Right lobe of liver (tissue), 6 donors: ENCODE measurements around the gene TAF3. TPM values are rescaled to one million over a fixed set of nuclear protein-coding genes. Genes with fewer than 3 reads are reported as not detected.

Source experiments
- ATAC-seq, 4 donors: fragments of 200-7000 bp; cut with Tn5 transposase; one replicate each; pipeline ENCODE4 v1.9.1; 2020; ENCODE audit warnings: mild to moderate bottlenecking in 4 of 4, moderate library complexity in 4 of 4
- DNase-seq, 3 donors: peaks; one replicate each; pipeline ENCODE4 v3.0.0-alpha.2; 2020
- H3K27ac ChIP-seq, 3 donors: fragments of 200-600 bp; one replicate each; pipeline ENCODE4 v1.8.0; 2022
- H3K27me3 ChIP-seq, 2 donors: fragments of 200-600 bp; one replicate each; pipeline ENCODE4 v1.8.0; 2022
- H3K36me3 ChIP-seq, 4 donors: fragments of 200-600 bp; sonication (generic) in 1 of 4; one replicate each; pipeline versions ENCODE4 v1.5.1 to v1.8.0; 2017 to 2022; ENCODE audit warnings: control low read depth in 1 of 4
- H3K4me1 ChIP-seq, 4 donors: fragments of 200-600 bp; sonication (generic) in 1 of 4; one replicate each; pipeline versions ENCODE4 v1.5.1 to v1.8.0; 2017 to 2022; ENCODE audit warnings: control low read depth in 1 of 4
- H3K4me3 ChIP-seq, 3 donors: fragments of 200-600 bp; one replicate each; pipeline ENCODE4 v1.8.0; 2022
- H3K9me3 ChIP-seq, 4 donors: fragments of 200-600 bp; sonication (generic) in 1 of 4; one replicate each; pipeline versions ENCODE4 v1.5.1 to v1.8.0; 2017 to 2022; ENCODE audit warnings: control low read depth in 1 of 4
- CTCF ChIP-seq, 4 donors: fragments of 200-600 bp in 3 of 4; fragments of 450-650 bp in 1 of 4; IDR thresholded peaks; one replicate each; pipeline versions ENCODE4 v1.5.1 to v1.8.0; 2016 to 2022; ENCODE audit warnings: antibody characterized with exemption in 4 of 4, mild to moderate bottlenecking in 2 of 4
- POLR2A ChIP-seq: fragments of 450-650 bp; IDR thresholded peaks from one replicate; pipeline ENCODE4 v1.6.1; 2017; ENCODE audit warnings: antibody characterized with exemption, mild to moderate bottlenecking
- WGBS: methylation state at CpG from one replicate; pipeline ENCODE4 v1.1.6; 2018; ENCODE audit warnings: low coverage, low lambda C conversion rate; ENCODE audit not compliant: insufficient coverage; ENCODE audit errors: missing lambda C conversion rate; 5-methylcytosine and 5-hydroxymethylcytosine counted together
- intact Hi-C, 2 donors: fragments of 100-400 bp; cut with DNase I; formaldehyde crosslinking; loops; one replicate each; pipeline versions ENCODE4 v1.11.2 to v1.14.1; 2022
- total RNA-seq, 6 experiments: library from RNA; depleted of rRNA in 2 of 6; stranded (reverse); fragments of >200 nt in 2 of 6; fragmentation: NEBNext Ultra II Directional in 3 of 6; extraction: Animal tissue kit (Norgen Biotek cat#: 25700) in 3 of 6; gene quantifications; one replicate each; pipeline versions ENCODE4 v1.1.0 to v1.2.4, GENCODE V29; 2016 to 2023
- donor health status: DM: no; HTN: yes; CAD: no.
- donor health status: DM: no; HTN: no; CAD: no.
- donor health status: DM: no; HTN: no; CAD: no.
- donor health status: DM: no; HTN: yes; CAD: no.
- donor health status: DM: no; HTN: yes; CAD: no.

Gene TAF3
- total RNA-seq, 6 experiments from 2014 or later = 1.9 to 3.5 (median 3.0) TPM

DNA sequence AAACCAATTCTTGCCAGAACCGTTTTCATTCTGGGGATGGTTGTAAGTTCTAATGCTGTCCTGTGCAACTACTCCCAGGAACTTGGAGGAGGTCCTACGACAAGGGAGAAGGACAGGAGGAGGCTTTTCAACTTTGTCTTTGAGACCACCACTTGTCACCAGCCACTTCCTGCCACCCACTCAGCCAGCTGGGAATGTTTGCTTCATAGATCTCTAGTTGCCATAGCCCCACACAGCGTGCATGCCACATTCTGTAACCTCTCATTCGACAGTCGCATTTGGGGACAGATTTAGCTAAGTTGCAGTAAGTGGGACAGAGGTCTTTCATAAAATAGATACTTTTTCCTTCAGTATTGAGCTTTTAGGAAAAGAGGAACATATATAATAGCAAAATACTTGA is 78.0 kb downstream of the TAF3 start:
- no peak for DNase-seq
- WGBS = 88% methylated on average over 5 of the region's 5 CpGs
- Histone ChIP-seq H3K4me3 (no peak overlapping the region), H3K4me1 (peaks cover 0 to 10% (median 0%) of the 10 kb centered on the region in 4 donors), H3K27me3 (no peaks in the 10 kb centered on the region), H3K36me3 (no peaks in the 10 kb centered on the region), H3K9me3 (no peaks in the 10 kb centered on the region), H3K27ac (no peak overlapping the region)
- intact Hi-C loops = no loop called here
- TF ChIP-seq POLR2A (no peak), CTCF (IDR thresholded peaks at IDR 0.05) (no peak)
- no peak for ATAC-seq

DNA sequence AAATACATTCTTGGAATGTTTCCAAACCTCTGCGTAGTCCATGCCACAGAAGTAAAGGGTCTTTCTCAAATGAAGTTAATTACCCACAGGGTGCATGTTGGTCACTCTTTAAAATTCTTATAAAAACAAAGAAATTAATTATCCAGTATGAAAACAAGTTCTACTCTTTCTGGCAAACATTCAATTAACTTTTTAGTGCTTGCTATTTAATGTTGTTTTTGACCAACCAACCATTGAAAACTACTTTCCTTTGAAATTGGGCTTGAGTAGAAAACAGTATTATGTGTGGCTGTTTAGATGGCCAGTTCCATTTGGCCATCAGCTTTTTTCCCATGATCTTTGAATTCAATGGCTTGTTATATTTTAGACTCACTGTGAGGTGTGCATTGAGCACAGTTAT is 83.0 kb downstream of the TAF3 start:
- intact Hi-C loops = no loop called here
- Histone ChIP-seq H3K27ac (no peak overlapping the region), H3K4me3 (no peak overlapping the region), H3K27me3 (no peaks in the 10 kb centered on the region), H3K4me1 (peaks cover 0 to 4% (median 1%) of the 10 kb centered on the region in 4 donors), H3K36me3 (no peaks in the 10 kb centered on the region), H3K9me3 (no peaks in the 10 kb centered on the region)
- ATAC-seq = no peak
- no peak for TF ChIP-seq POLR2A
- TF ChIP-seq CTCF (IDR thresholded peaks at IDR 0.05) = no peak
- WGBS = 100% methylated on average over 1 of the region's 1 CpG
- no peak for DNase-seq

DNA sequence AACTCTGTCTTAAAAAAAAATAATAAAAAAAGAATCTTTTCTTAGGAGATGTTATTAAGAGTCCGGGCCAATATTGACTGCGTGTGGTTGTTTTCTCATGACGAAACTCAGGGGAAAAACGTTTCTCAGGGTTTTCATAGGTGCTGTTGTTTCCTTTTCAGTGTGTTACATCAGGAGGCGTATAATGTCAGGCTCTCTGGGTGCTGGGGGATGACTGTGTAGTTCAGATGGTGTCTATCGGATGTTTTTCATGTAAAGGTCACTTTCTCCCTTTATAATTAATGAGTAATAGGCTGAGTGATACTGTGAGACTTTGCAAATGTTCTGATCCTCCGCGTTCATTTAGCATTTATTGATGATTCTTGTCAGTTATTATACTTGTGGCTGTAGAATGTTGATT is 84.1 kb downstream of the TAF3 start:
- TF ChIP-seq POLR2A (no peak), CTCF (IDR thresholded peaks at IDR 0.05) (no peak)
- intact Hi-C loops = no loop called here
- H3K27ac ChIP-seq = no peak overlapping the region
- DNase-seq (no peak), ATAC-seq (no peak)
- WGBS = 80% methylated on average over 8 of the region's 8 CpGs
- no peaks in the 10 kb centered on the region for H3K9me3 ChIP-seq
- no peaks in the 10 kb centered on the region for H3K27me3 ChIP-seq
- H3K4me3 ChIP-seq = no peak overlapping the region
- H3K4me1 ChIP-seq = peaks cover 0 to 5% (median 2%) of the 10 kb centered on the region in 4 donors
- no peaks in the 10 kb centered on the region for H3K36me3 ChIP-seq

- TF ChIP-seq CTCF (IDR thresholded peaks at IDR 0.05) = no peak
- TF ChIP-seq POLR2A = no peak
- intact Hi-C loops = no loop called here
- Histone ChIP-seq H3K27ac (no peak overlapping the region), H3K4me1 (peaks cover 0 to 5% (median 2%) of the 10 kb centered on the region in 4 donors), H3K27me3 (no peaks in the 10 kb centered on the region), H3K9me3 (no peaks in the 10 kb centered on the region), H3K4me3 (no peak overlapping the region), H3K36me3 (no peaks in the 10 kb centered on the region)
- 89% methylated on average over 11 of the region's 12 CpGs for WGBS
- no peak for DNase-seq
- ATAC-seq = no peak
Observed at GRCh38 chr10:7903851-7904250, 85.5 kb downstream of the TAF3 start.

DNA sequence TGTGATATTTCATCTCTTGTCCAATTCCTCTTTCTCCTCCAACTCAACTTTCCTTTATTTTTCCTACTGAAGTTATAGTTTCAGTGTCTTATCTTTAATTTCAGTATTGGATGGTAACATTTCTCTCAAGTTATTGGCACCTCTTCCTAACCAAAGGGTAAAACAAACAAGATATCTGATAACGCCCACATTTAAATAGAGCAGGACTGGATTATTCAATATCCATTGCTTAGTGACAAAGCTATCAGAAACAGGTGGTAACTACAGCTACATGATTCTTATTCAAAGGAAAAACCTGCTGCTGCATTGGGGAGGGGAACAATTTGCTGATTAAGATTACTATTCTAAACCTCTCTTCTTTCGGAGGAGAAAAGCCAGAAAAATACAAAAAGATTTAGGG is 87.8 kb downstream of the TAF3 start:
- WGBS = 48% methylated on average over 2 of the region's 2 CpGs
- H3K36me3 ChIP-seq = no peaks in the 10 kb centered on the region
- no peak for DNase-seq
- H3K27ac ChIP-seq = no peak overlapping the region
- H3K4me1 ChIP-seq = peaks cover 0 to 5% (median 2%) of the 10 kb centered on the region in 4 donors
- no peaks in the 10 kb centered on the region for H3K27me3 ChIP-seq
- H3K9me3 ChIP-seq = no peaks in the 10 kb centered on the region
- TF ChIP-seq CTCF (IDR thresholded peaks at IDR 0.05) = no peak
- no peak for TF ChIP-seq POLR2A
- no peak overlapping the region for H3K4me3 ChIP-seq
- ATAC-seq = peak; percentile 26 to 67 (median 60)
- intact Hi-C loops = no loop called here
